H1 (cell line): ENCODE measurements around the gene DNAAF5. TPM values are rescaled to one million over a fixed set of nuclear protein-coding genes. Genes with fewer than 3 reads are reported as not detected.

Source experiments
- ASH2L ChIP-seq: fragments of 200-600, 300-600 bp; sonication (generic); IDR thresholded peaks from one replicate; pipeline ENCODE4 v1.7.1; 2017; ENCODE audit warnings: low read length
- ATF2 ChIP-seq: IDR thresholded peaks from 2 replicates; pipeline ENCODE4 v1.6.1; 2012; ENCODE audit warnings: low read length, inconsistent platforms
- BACH1 ChIP-seq: IDR thresholded peaks from 2 replicates; pipeline ENCODE4 v1.6.1; 2012; ENCODE audit warnings: low read length, improper control_type of control experiment
- CBX5 ChIP-seq: fragments of 300-800, 300-1000 bp; sonication (generic); IDR thresholded peaks from 2 replicates; pipeline ENCODE4 v1.7.1; 2016; ENCODE audit warnings: antibody characterized with exemption, low read length, low read depth
- CEBPB ChIP-seq: IDR thresholded peaks from 2 replicates; pipeline ENCODE4 v1.6.1; 2012; ENCODE audit warnings: low read depth, low read length
- CREB1 ChIP-seq: IDR thresholded peaks from 2 replicates; pipeline ENCODE4 v1.6.1; 2012; ENCODE audit warnings: inconsistent platforms
- CTCF ChIP-seq, 3 experiments: IDR thresholded peaks; 1 replicate in 2 of 3; 2 replicates in 1 of 3; pipeline versions ENCODE4 v1.5.1 to v1.6.1; 2011; ENCODE audit warnings: low read length in 3 of 3, mild to moderate bottlenecking in 3 of 3, inconsistent platforms in 2 of 3, low read depth in 1 of 3, moderate library complexity in 1 of 3; ENCODE audit not compliant: insufficient read depth in 1 of 3; ENCODE audit errors: control extremely low read depth in 1 of 3
- HDAC2 ChIP-seq, 2 experiments: fragments of 300-600 bp in 1 of 2; sonication (generic) in 1 of 2; IDR thresholded peaks; 2 replicates each; pipeline ENCODE4 v1.6.1; 2011 to 2012; ENCODE audit warnings: low read depth in 2 of 2, low read length in 2 of 2, mild to moderate bottlenecking in 2 of 2, moderate library complexity in 2 of 2, borderline replicate concordance in 1 of 2, inconsistent platforms in 1 of 2
- JUN ChIP-seq: IDR thresholded peaks from 2 replicates; pipeline ENCODE4 v1.6.1; 2011; ENCODE audit warnings: low read depth, mild to moderate bottlenecking, improper control_type of control experiment, low read length
- KDM4A ChIP-seq: IDR thresholded peaks from one replicate; pipeline ENCODE4 v1.7.1; 2012; ENCODE audit warnings: low read depth, mild to moderate bottlenecking, moderate library complexity, low read length, inconsistent platforms; ENCODE audit not compliant: severe bottlenecking
- KDM5A ChIP-seq: fragments of 200-600 bp; IDR thresholded peaks from 2 replicates; pipeline ENCODE4 v1.7.1; 2012; ENCODE audit warnings: mild to moderate bottlenecking, low read length, inconsistent platforms, mixed read lengths
- POLR2AphosphoS5 ChIP-seq: IDR thresholded peaks from 2 replicates; pipeline ENCODE4 v1.6.1; 2011; ENCODE audit warnings: low read depth, low read length
- RNF2 ChIP-seq: fragments of 200-900, 300-1000 bp; sonication (generic); IDR thresholded peaks from 2 replicates; pipeline ENCODE4 v1.7.1; 2016; ENCODE audit warnings: borderline replicate concordance, low read depth, mild to moderate bottlenecking, antibody characterized with exemption, low read length; ENCODE audit not compliant: poor library complexity, severe bottlenecking; ENCODE audit errors: missing control alignments
- SP1 ChIP-seq: IDR thresholded peaks from 2 replicates; pipeline ENCODE4 v1.6.1; 2011; ENCODE audit warnings: low read depth, low read length
- SP2 ChIP-seq: IDR thresholded peaks from 2 replicates; pipeline ENCODE4 v1.6.1; 2012; ENCODE audit warnings: mild to moderate bottlenecking, low read length, inconsistent platforms
- SP4 ChIP-seq: IDR thresholded peaks from 2 replicates; pipeline ENCODE4 v1.6.1; 2012; ENCODE audit warnings: low read length, inconsistent platforms
- TAF1 ChIP-seq: IDR thresholded peaks from 2 replicates; pipeline ENCODE4 v1.6.1; 2011; ENCODE audit warnings: mild to moderate bottlenecking, low read depth, low read length
- TBP ChIP-seq: IDR thresholded peaks from 2 replicates; pipeline ENCODE4 v1.6.1; 2011; ENCODE audit warnings: low read depth, low read length, improper control_type of control experiment
- TEAD4 ChIP-seq: IDR thresholded peaks from 2 replicates; pipeline ENCODE4 v1.6.1; 2012; ENCODE audit warnings: low read depth, low read length, inconsistent platforms, mixed read lengths
- YY1 ChIP-seq: IDR thresholded peaks from 2 replicates; pipeline ENCODE4 v1.6.1; 2011; ENCODE audit warnings: low read depth, mild to moderate bottlenecking, low read length
- polyA plus RNA-seq, 7 experiments: library from polyadenylated mRNA; depleted of rRNA in 3 of 7; stranded (reverse) in 5 of 7; unstranded in 2 of 7; fragments of >200 nt in 5 of 7; fragments of 200-250 nt in 2 of 7; gene quantifications; 1 replicate in 5 of 7; 2 replicates in 1 of 7; 4 replicates in 1 of 7; pipeline versions ENCODE4 v1.2.1 to v1.2.3, GENCODE V29; 2011 to 2013; ENCODE audit warnings: missing spikeins in 2 of 7, mixed read lengths in 2 of 7
- total RNA-seq: library from RNA; stranded (reverse); fragmentation: NEBNext Ultra II Directional; extraction: Animal tissue kit (Norgen Biotek cat#: 25700); gene quantifications from 2 replicates; pipeline ENCODE4 v1.2.1, GENCODE V29; 2021

Gene DNAAF5
- total and polyA plus RNA-seq, 2 of the 8 experiments (the other 6 are each of a cell fraction or from before 2014, with no cell fraction given): 55.1 to 95.9 TPM

GRCh38 chr7:815284-816216 lies 89.1 kb downstream of the DNAAF5 start (continued):
- TF ChIP-seq RNF2 (no peak), TAF1 (peak; percentile 69), ASH2L (peak; percentile 70), POLR2AphosphoS5 (peak; percentile 55), SP1 (0 out of 2 replicates have a peak, but pooled peaks have one; percentile 46), SP2 (no peak), CBX5 (no peak), YY1 (peak; percentile 62; the same call in 1 of the 2 replicates), CEBPB (no peak), TBP (0 out of 2 replicates have a peak, but pooled peaks have one; percentile 15), HDAC2 (IDR thresholded peaks at IDR 0.05; ENCODE audit: borderline replicate concordance in 1 of 2, low read depth in 2 of 2, low read length in 2 of 2) (peak; percentile 53 to 75; a peak in 2 of 4 replicates), CTCF (IDR thresholded peaks at IDR 0.05; ENCODE audit: control extremely low read depth in 1 of 3, insufficient read depth in 1 of 3, low read depth in 1 of 3, low read length in 3 of 3) (no peak), KDM5A (no peak), BACH1 (peak; percentile 76), SP4 (no peak), ATF2 (no peak), TEAD4 (peak; percentile 55), JUN (no peak), KDM4A (peak; percentile 73), CREB1 (peak; percentile 36; the same call in 1 of the 2 replicates)
